GM19099 (cell line): ENCODE measurements around the gene SASH3.
A peak's percentile ranks its signal among the peaks of the same experiment; 100 is the strongest.

Source experiments
- POLR2A ChIP-seq: IDR thresholded peaks from 3 replicates; pipeline ENCODE4 v1.6.1; 2011; ENCODE audit warnings: low read depth; ENCODE audit not compliant: insufficient read length; ENCODE audit errors: extremely low read depth

Gene SASH3

GRCh38 chrX:129786210-129786651 is 6.5 kb downstream of the SASH3 start:
- TF ChIP-seq POLR2A, result peak; percentile 27

GRCh38 chrX:129787336-129788055 is 7.7 kb downstream of the SASH3 start:
- no peak for TF ChIP-seq POLR2A

- no peak for TF ChIP-seq POLR2A
These were observed 8.8 kb downstream of the SASH3 start for GRCh38 chrX:129788527-129788926.

DNA sequence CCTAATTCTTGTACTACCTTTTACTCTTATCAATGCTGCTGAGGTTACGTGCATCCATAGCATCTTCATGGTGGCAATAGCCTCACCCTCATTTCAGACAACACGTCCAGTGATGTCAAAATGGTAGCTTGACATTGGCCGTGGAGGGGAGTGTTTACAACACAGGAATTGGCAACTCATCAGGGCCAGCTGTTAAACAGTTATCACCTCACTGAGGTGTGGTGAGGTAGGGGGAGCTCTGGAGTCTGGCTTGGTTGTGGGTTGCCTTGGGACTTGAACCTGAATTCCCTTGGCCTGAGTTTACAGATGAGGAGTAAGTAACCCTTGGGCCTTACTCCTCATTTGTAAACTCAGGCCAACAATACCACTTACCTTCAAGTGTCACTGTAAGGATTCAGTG is 10.4 kb downstream of the SASH3 start:
- TF ChIP-seq POLR2A, result peak; percentile 2

DNA sequence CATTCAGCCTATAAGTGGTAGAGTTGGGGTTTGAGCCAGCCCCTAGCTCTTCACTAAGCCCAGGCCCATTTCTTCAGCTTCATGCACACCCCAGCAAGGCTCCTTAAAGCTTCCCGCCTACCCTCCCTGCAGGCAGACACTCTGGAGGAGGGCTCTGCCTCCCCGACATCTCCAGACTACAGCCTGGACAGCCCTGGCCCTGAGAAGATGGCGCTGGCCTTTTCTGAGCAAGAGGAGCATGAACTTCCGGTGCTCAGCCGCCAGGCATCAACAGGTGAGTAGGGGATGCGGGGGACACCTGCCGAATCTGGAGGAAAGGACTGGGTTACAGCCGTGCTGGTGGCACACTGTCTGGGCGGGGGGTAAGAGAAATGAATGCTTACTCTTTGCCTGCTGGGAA is 11.1 kb downstream of the SASH3 start:
- no peak for TF ChIP-seq POLR2A

DNA sequence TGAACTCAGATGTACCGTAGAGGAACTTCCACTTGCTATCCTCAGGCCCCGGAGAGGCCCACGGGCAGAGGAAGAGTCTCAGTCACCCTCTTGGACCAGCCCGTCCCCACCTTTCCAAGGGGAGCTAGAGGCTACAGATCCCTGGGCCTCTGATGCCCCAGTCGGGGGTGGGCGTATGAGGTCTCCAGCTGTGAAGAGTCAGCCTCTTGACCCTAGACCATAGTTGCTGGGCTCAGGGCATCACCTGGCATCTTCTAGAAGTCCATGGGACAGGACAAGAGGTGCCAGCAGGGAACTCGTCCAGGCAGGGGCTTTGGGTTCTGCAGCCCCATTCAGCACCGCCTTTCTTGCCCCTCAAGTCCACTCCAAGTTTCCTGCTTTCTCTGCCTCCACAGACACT is 11.6 kb downstream of the SASH3 start:
- no peak for TF ChIP-seq POLR2A

- no peak for TF ChIP-seq POLR2A
These were observed 12.3 kb downstream of the SASH3 start for GRCh38 chrX:129791961-129792570.

GRCh38 chrX:129792586-129793291 is 13.0 kb downstream of the SASH3 start:
- TF ChIP-seq POLR2A, result no peak

- peak; percentile 22 for TF ChIP-seq POLR2A
These were observed 13.9 kb downstream of the SASH3 start for GRCh38 chrX:129793604-129794191.

GRCh38 chrX:129795584-129795983 is 15.8 kb downstream of the SASH3 start:
- TF ChIP-seq POLR2A, result no peak

- peak; percentile 18 for TF ChIP-seq POLR2A
These were observed 17.6 kb downstream of the SASH3 start for GRCh38 chrX:129797251-129797906.

DNA sequence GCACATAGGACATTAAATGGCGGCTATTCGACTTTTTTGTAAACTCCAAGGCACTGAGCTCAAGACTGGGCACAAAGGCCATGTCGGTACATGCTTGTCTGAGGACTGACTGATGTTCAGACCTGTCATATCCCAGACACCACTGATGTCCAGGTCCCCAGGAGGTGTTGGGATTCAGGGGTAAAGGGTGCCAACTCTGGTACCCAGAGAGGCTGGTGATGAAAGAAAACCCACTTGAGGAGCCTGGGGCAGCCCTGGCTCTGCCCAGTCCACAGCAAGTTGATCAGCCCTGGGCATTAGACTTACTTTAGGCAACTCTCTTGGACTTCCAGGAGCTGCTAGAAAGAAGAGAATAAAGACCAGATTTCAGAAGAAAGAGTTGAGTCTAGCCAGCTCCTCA is 18.7 kb downstream of the SASH3 start:
- TF ChIP-seq POLR2A, result peak; percentile 19

DNA sequence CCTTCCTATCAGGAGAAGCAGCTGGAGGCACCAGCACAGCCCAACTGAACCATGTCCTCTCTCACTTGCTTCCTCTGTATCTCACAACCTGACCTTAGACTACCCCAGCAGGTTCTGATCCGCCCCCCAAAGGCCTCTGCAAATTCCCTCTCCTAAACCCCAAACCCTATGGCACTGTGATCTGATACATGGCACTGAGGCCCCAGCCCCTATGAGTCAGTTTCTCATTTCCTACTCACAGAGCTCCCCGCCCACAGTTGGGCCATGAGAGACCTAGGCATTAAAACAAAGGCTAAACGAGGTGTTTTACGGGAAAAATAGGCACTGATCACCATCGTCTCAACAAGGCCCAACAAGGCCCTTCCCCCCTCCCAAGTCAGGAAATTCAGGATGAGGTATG is 19.1 kb downstream of the SASH3 start:
- TF ChIP-seq POLR2A, result no peak

GRCh38 chrX:129800186-129800585 is 20.4 kb downstream of the SASH3 start:
- no peak for TF ChIP-seq POLR2A

DNA sequence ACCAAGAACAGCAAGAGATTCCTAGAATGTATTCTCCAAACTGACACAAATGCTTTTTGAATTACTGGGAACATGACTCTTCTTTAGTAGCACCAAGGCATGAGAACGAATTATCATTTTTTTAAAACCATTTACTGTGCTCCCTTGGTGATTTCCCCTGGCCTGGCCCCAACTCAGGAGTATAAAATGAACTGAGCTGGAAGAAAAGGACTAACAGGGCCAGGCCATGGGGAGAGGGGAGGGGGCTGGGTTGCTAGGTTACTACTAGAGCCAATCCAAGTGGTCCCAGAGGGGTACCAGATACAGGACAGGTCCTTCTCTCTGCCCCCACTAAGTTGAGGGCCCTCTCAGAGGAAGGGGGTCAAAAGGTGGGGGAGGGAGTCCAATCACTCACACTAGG is 23.1 kb downstream of the SASH3 start:
- no peak for TF ChIP-seq POLR2A

DNA sequence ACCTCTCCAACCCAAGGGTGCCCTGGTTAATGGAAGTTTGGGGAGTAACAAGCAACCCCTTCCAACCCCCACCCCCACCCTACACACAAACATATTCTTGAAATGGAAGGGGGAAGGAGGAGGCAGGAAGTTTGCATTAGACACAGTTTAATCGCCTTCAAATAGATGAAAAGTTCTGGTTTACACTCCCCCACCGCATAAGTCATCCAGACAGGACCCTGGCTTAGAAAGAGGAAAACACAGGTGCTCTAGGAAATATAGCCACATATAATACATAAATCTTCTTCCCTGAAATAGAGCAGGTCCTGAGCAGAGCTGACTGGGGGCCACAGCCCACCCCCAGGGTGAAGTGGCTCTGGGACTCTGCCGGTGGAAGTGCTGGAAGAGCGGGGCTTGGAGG is 25.1 kb downstream of the SASH3 start:
- no peak for TF ChIP-seq POLR2A
